ENCODE results near the gene TCN2.
"Not testable (repeated sequence)": the region's sequence is repeated elsewhere in the genome, so short reads cannot be mapped to it uniquely, and the experiment has no call there.

The TCN2 gene

GRCh38 chr22:30575859-30576258 lies 31.1 kb upstream of the TCN2 start:
- no peak for DNase-seq (ENCODE audit: low read depth in 1 of 2, low spot score in 1 of 2)

GRCh38 chr22:30578481-30578880 lies 28.5 kb upstream of the TCN2 start:
- no peak for DNase-seq (ENCODE audit: low read depth in 1 of 2, low spot score in 1 of 2)

GRCh38 chr22:30580896-30581295 lies 26.1 kb upstream of the TCN2 start:
- DNase-seq (ENCODE audit: low read depth in 1 of 2, low spot score in 1 of 2): no peak

- DNase-seq (ENCODE audit: low read depth in 1 of 2, low spot score in 1 of 2): no peak
Observed at GRCh38 chr22:30582051-30582450, 24.9 kb upstream of the TCN2 start.

- no peak for DNase-seq (ENCODE audit: low read depth in 1 of 2, low spot score in 1 of 2)
Observed at GRCh38 chr22:30582788-30583545, 24.0 kb upstream of the TCN2 start.

GRCh38 chr22:30584441-30584840 lies 22.5 kb upstream of the TCN2 start:
- no peak for DNase-seq (ENCODE audit: low read depth in 1 of 2, low spot score in 1 of 2)

GRCh38 chr22:30586414-30586813 lies 20.6 kb upstream of the TCN2 start:
- no peak for DNase-seq (ENCODE audit: low read depth in 1 of 2, low spot score in 1 of 2)

- no peak for DNase-seq (ENCODE audit: low read depth in 1 of 2, low spot score in 1 of 2)
Observed at GRCh38 chr22:30591191-30591587, 15.8 kb upstream of the TCN2 start.

- peak; percentile 86 to 89 for DNase-seq (ENCODE audit: low read depth in 1 of 2, low spot score in 1 of 2)
Observed at GRCh38 chr22:30591588-30592359, 15.2 kb upstream of the TCN2 start, which contains the start of gene PES1. TSS of gene PES1 (minus strand) at chr22:30591910. CDS start at chr22:30591833, 77 bp downstream.

- DNase-seq (ENCODE audit: low read depth in 1 of 2, low spot score in 1 of 2): not testable (repeated sequence)
Observed at GRCh38 chr22:30592360-30592713, 14.6 kb upstream of the TCN2 start.

GRCh38 chr22:30596199-30596598 lies 10.8 kb upstream of the TCN2 start:
- no peak for DNase-seq (ENCODE audit: low read depth in 1 of 2, low spot score in 1 of 2)

GRCh38 chr22:30596886-30597285 lies 10.1 kb upstream of the TCN2 start:
- DNase-seq (ENCODE audit: low read depth in 1 of 2, low spot score in 1 of 2): no peak

- no peak for DNase-seq (ENCODE audit: low read depth in 1 of 2, low spot score in 1 of 2)
Observed at GRCh38 chr22:30598986-30599385, 8.0 kb upstream of the TCN2 start.

GRCh38 chr22:30600921-30601320 lies 6.1 kb upstream of the TCN2 start:
- no peak for DNase-seq (ENCODE audit: low read depth in 1 of 2, low spot score in 1 of 2)

- no peak for DNase-seq (ENCODE audit: low read depth in 1 of 2, low spot score in 1 of 2)
Observed at GRCh38 chr22:30601464-30601863, 5.5 kb upstream of the TCN2 start.

GRCh38 chr22:30602049-30602448 lies 4.9 kb upstream of the TCN2 start:
- DNase-seq (ENCODE audit: low read depth in 1 of 2, low spot score in 1 of 2): no peak

- no peak for DNase-seq (ENCODE audit: low read depth in 1 of 2, low spot score in 1 of 2)
Observed at GRCh38 chr22:30603801-30604200, 3.2 kb upstream of the TCN2 start.

GRCh38 chr22:30604723-30605122 lies 2.3 kb upstream of the TCN2 start:
- DNase-seq (ENCODE audit: low read depth in 1 of 2, low spot score in 1 of 2): no peak

- no peak for DNase-seq (ENCODE audit: low read depth in 1 of 2, low spot score in 1 of 2)
Observed at GRCh38 chr22:30605449-30606110, 1.4 kb upstream of the TCN2 start.

- no peak for DNase-seq (ENCODE audit: low read depth in 1 of 2, low spot score in 1 of 2)
Observed at GRCh38 chr22:30607300-30607930, 441 bp downstream of the TCN2 start.

GRCh38 chr22:30607939-30608338 lies 965 bp downstream of the TCN2 start:
- no peak for DNase-seq (ENCODE audit: low read depth in 1 of 2, low spot score in 1 of 2)
